GM12865 (cell line): ENCODE measurements around the gene OLFML2B.

Experiments used
- DNase-seq: peaks from one replicate; pipeline ENCODE4 v3.0.0; 2010; ENCODE audit warnings: low read depth
- H3K4me3 ChIP-seq: 2 replicates; pipeline ENCODE4 v1.5.1; 2011; ENCODE audit warnings: mild to moderate bottlenecking, low read depth, low read length, control low read depth
- CTCF ChIP-seq: IDR thresholded peaks from 2 replicates; pipeline ENCODE4 v1.5.1; 2011; ENCODE audit warnings: low read length, control low read depth, low read depth, inconsistent platforms; ENCODE audit not compliant: insufficient read depth; ENCODE audit errors: missing control alignments

Gene OLFML2B

GRCh38 chr1:162004441-162004950 lies 19.2 kb downstream of the OLFML2B start:
- no peak for TF ChIP-seq CTCF
- no peak overlapping the region for H3K4me3 ChIP-seq
- no peak for DNase-seq

GRCh38 chr1:162003830-162004215 lies 19.8 kb downstream of the OLFML2B start:
- H3K4me3 ChIP-seq = no peak overlapping the region
- no peak for TF ChIP-seq CTCF
- DNase-seq = no peak

GRCh38 chr1:162003061-162003829 lies 20.4 kb downstream of the OLFML2B start:
- no peak overlapping the region for H3K4me3 ChIP-seq

GRCh38 chr1:162000053-162000420 lies 23.6 kb downstream of the OLFML2B start:
- no peak overlapping the region for H3K4me3 ChIP-seq
- TF ChIP-seq CTCF = no peak
- DNase-seq = no peak

More at GRCh38 chr1:162003061-162003829, 20.4 kb downstream of the OLFML2B start:
- no peak for TF ChIP-seq CTCF
- DNase-seq = no peak

- no peak for TF ChIP-seq CTCF
- DNase-seq = no peak
- H3K4me3 ChIP-seq = no peak overlapping the region
Observed at GRCh38 chr1:161999301-162000052, 24.2 kb downstream of the OLFML2B start.

- no peak overlapping the region for H3K4me3 ChIP-seq
- TF ChIP-seq CTCF = no peak
- no peak for DNase-seq
Observed at GRCh38 chr1:161998811-161999210, 24.9 kb downstream of the OLFML2B start.
